ENCODE measurements around the gene FUBP3. TPM values are rescaled to one million over a fixed set of nuclear protein-coding genes. Genes with fewer than 3 reads are reported as not detected.
A peak's percentile ranks its signal among the peaks of the same experiment; 100 is the strongest.

FUBP3 gene
- total RNA-seq, 1 donor from 2014 or later, result 87.2 TPM

GRCh38 chr9:130634191-130634768 lies 54.9 kb downstream of the FUBP3 start:
- Mint-ChIP-seq H3K4me1 (peaks cover 14% of the 10 kb centered on the region), H3K4me3 (no peak overlapping the region), H3K27me3 (ENCODE audit: insufficient read depth, low read depth) (peaks cover 2% of the 10 kb centered on the region), H3K9me3 (no peaks in the 10 kb centered on the region), H3K36me3 (peaks cover 23% of the 10 kb centered on the region), H3K27ac (no peak overlapping the region)
- H3K27ac ChIP-seq, result no peak overlapping the region
- H3K4me1 ChIP-seq, result peaks cover 17% of the 10 kb centered on the region
- no peaks in the 10 kb centered on the region for H3K36me3 ChIP-seq
- TF ChIP-seq EZH2 (IDR thresholded peaks at IDR 0.05) (no peak), CTCF (IDR thresholded peaks at IDR 0.05) (no peak), EZH2phosphoT487 (IDR thresholded peaks at IDR 0.05) (no peak)
- H3K79me2 ChIP-seq (ENCODE audit: low read depth), result no peaks in the 10 kb centered on the region
- no peak overlapping the region for H2AFZ ChIP-seq (replicated peaks)
- peaks cover 25% of the 10 kb centered on the region for H4K20me1 ChIP-seq (ENCODE audit: low read depth)
- peaks cover 21% of the 10 kb centered on the region for H3F3A ChIP-seq (ENCODE audit: low read depth)
- no peak overlapping the region for H3K9ac ChIP-seq
- H3K4me2 ChIP-seq, result no peak overlapping the region
- H3K4me3 ChIP-seq, result no peak overlapping the region
- no peaks in the 10 kb centered on the region for H3K27me3 ChIP-seq
- no peak for DNase-seq (ENCODE audit: low spot score)
- no peaks in the 10 kb centered on the region for H3K9me3 ChIP-seq (ENCODE audit: low read depth)

- peaks cover 12% of the 10 kb centered on the region for H3K4me1 ChIP-seq
- H3K4me3 ChIP-seq, result no peak overlapping the region
- Mint-ChIP-seq H3K27ac (no peak overlapping the region), H3K4me1 (peaks cover 12% of the 10 kb centered on the region), H3K36me3 (peaks cover 19% of the 10 kb centered on the region), H3K4me3 (no peak overlapping the region), H3K27me3 (ENCODE audit: insufficient read depth, low read depth) (peaks cover 2% of the 10 kb centered on the region), H3K9me3 (no peaks in the 10 kb centered on the region)
- H3K4me2 ChIP-seq, result no peak overlapping the region
- H3F3A ChIP-seq (ENCODE audit: low read depth), result peaks cover 25% of the 10 kb centered on the region
- H3K27ac ChIP-seq, result no peak overlapping the region
- no peak overlapping the region for H2AFZ ChIP-seq (replicated peaks)
- no peaks in the 10 kb centered on the region for H3K9me3 ChIP-seq (ENCODE audit: low read depth)
- no peak overlapping the region for H3K9ac ChIP-seq
- H4K20me1 ChIP-seq (ENCODE audit: low read depth), result peaks cover 23% of the 10 kb centered on the region
- no peaks in the 10 kb centered on the region for H3K27me3 ChIP-seq
- H3K79me2 ChIP-seq (ENCODE audit: low read depth), result no peaks in the 10 kb centered on the region
- TF ChIP-seq CTCF (IDR thresholded peaks at IDR 0.05) (no peak), EZH2 (IDR thresholded peaks at IDR 0.05) (no peak), EZH2phosphoT487 (IDR thresholded peaks at IDR 0.05) (no peak)
- no peak for DNase-seq (ENCODE audit: low spot score)
- no peaks in the 10 kb centered on the region for H3K36me3 ChIP-seq
These were observed 55.4 kb downstream of the FUBP3 start for GRCh38 chr9:130634801-130635200.

GRCh38 chr9:130635306-130635705 lies 55.9 kb downstream of the FUBP3 start:
- no peaks in the 10 kb centered on the region for H3K9me3 Mint-ChIP-seq
- H3K4me3 ChIP-seq, result no peak overlapping the region
- H3K9ac ChIP-seq, result no peak overlapping the region
- peaks cover 11% of the 10 kb centered on the region for H3K4me1 ChIP-seq
- peaks cover 19% of the 10 kb centered on the region for H3K36me3 Mint-ChIP-seq
- no peaks in the 10 kb centered on the region for H3K79me2 ChIP-seq (ENCODE audit: low read depth)
- H3K27me3 ChIP-seq, result no peaks in the 10 kb centered on the region
- DNase-seq (ENCODE audit: low spot score), result no peak
- H2AFZ ChIP-seq (replicated peaks), result no peak overlapping the region
- peak overlapping the region; percentile 41 for H3K4me3 Mint-ChIP-seq
- peaks cover 19% of the 10 kb centered on the region for H4K20me1 ChIP-seq (ENCODE audit: low read depth)
- H3K4me2 ChIP-seq, result no peak overlapping the region
- H3K27ac ChIP-seq, result no peak overlapping the region
- no peak overlapping the region for H3K27ac Mint-ChIP-seq
- H3K4me1 Mint-ChIP-seq, result peaks cover 10% of the 10 kb centered on the region
- H3F3A ChIP-seq (ENCODE audit: low read depth), result peaks cover 25% of the 10 kb centered on the region
- no peaks in the 10 kb centered on the region for H3K36me3 ChIP-seq
- TF ChIP-seq EZH2 (IDR thresholded peaks at IDR 0.05), result no peak
- no peaks in the 10 kb centered on the region for H3K9me3 ChIP-seq (ENCODE audit: low read depth)
- H3K27me3 Mint-ChIP-seq (ENCODE audit: insufficient read depth, low read depth), result peaks cover 2% of the 10 kb centered on the region

All from neural progenitor cell (in vitro differentiated cells).